ENCODE results near the gene IKBIP.

DNA sequence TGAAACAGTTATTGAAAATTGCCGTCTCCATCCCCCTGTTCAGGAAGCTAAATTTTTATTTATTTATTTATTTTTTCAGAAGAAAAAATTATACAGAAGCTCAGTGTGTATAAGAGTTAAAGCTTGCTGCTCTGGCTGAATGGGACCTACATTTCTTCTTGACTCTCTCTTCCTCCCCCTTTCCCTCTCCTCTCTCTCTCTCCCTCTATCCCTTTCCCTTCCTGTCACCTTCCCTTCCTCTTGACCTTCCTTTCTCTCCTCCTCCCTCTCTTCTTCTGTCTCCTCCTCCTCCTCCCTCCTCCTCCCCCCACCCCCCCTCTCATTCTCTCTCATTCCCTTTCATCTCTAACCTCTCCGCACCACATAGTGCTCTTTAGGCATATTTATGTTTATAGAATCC, 39.6 kb upstream of the IKBIP start:
- TF ChIP-seq POLR2A (IDR thresholded peaks at IDR 0.05; ENCODE audit: borderline replicate concordance, extremely low read depth, insufficient read depth, insufficient read length) (no peak), POLR2AphosphoS5 (IDR thresholded peaks at IDR 0.05; ENCODE audit: low read depth, low read length) (no peak), YY1 (IDR thresholded peaks at IDR 0.05; ENCODE audit: extremely low read depth, insufficient replicate concordance, low read depth, low read length) (no peak)
- TF ChIP-seq, protein P1, sequence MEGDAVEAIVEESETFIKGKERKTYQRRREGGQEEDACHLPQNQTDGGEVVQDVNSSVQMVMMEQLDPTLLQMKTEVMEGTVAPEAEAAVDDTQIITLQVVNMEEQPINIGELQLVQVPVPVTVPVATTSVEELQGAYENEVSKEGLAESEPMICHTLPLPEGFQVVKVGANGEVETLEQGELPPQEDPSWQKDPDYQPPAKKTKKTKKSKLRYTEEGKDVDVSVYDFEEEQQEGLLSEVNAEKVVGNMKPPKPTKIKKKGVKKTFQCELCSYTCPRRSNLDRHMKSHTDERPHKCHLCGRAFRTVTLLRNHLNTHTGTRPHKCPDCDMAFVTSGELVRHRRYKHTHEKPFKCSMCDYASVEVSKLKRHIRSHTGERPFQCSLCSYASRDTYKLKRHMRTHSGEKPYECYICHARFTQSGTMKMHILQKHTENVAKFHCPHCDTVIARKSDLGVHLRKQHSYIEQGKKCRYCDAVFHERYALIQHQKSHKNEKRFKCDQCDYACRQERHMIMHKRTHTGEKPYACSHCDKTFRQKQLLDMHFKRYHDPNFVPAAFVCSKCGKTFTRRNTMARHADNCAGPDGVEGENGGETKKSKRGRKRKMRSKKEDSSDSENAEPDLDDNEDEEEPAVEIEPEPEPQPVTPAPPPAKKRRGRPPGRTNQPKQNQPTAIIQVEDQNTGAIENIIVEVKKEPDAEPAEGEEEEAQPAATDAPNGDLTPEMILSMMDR (IDR thresholded peaks at IDR 0.05 in 2 of 3, conservative IDR thresholded peaks at IDR 0.05 in 1 of 3; ENCODE audit: borderline replicate concordance in 1 of 3, insufficient read depth in 1 of 3, low read depth in 2 of 3, low read length in 2 of 3), result no peak

Data from HCT116 (cell line).